ENCODE results near the gene PLEKHA1. TPM values are rescaled to one million over a fixed set of nuclear protein-coding genes. Genes with fewer than 3 reads are reported as not detected.

The PLEKHA1 gene
- total and polyA plus RNA-seq, 2 donors (not counting 3 experiments of a cell fraction or from before 2014, with no cell fraction given), result 21.6 to 58.8 TPM

- ChIA-PET CTCF (interaction anchor here (1.7 kb wide), 1 partner anchor 18 kb away, joined by 5 read pairs; no protein-coding TSS in a partner anchor), POLR2A (no interaction called here)
- dilution Hi-C loops (cut with MboI; ENCODE audit: extremely low pct_ligation_motif_present, low sequenced_read_pairs), result no loop called here
Measured at GRCh38 chr10:122417667-122418066, 43.2 kb downstream of the PLEKHA1 start.

More at GRCh38 chr10:122417667-122418066, 43.2 kb downstream of the PLEKHA1 start:
- no peaks in the 10 kb centered on the region for H4K20me1 ChIP-seq (replicated peaks; ENCODE audit: control insufficient read depth, extremely low read depth, insufficient read depth, low read length)
- FAIRE-seq (no peak), DNase-seq (ENCODE audit: low read depth, low spot score) (no peak)
- no peak overlapping the region for H3K4me2 ChIP-seq (ENCODE audit: insufficient read depth, low read length)
- H3K4me1 ChIP-seq (ENCODE audit: control insufficient read depth, extremely low read depth, insufficient read depth, low read length), result no peaks in the 10 kb centered on the region
- H2AFZ ChIP-seq (ENCODE audit: low read depth, low read length), result no peak overlapping the region
- H3K9me1 ChIP-seq (replicated peaks; ENCODE audit: control insufficient read depth, extremely low read depth, insufficient read depth, low read length), result no peaks in the 10 kb centered on the region
- intact Hi-C loops (cut with micrococcal nuclease), result no loop called here
- H3K4me3 ChIP-seq (replicated peaks in 1 of 3; ENCODE audit: insufficient read depth in 1 of 3, low read depth in 1 of 3, low read length in 3 of 3), result no peak overlapping the region
- no peaks in the 10 kb centered on the region for H3K9me3 ChIP-seq (replicated peaks; ENCODE audit: control insufficient read depth, insufficient read depth, low read length)
- no TSS peak for BruUV-seq (replicated peaks)
- TF ChIP-seq POLR2AphosphoS5 (IDR thresholded peaks at IDR 0.05; ENCODE audit: insufficient read depth, low read depth, low read length) (no peak), MAX (IDR thresholded peaks at IDR 0.05; ENCODE audit: insufficient read depth, insufficient read length) (no peak), EZH2 (IDR thresholded peaks at IDR 0.05; ENCODE audit: borderline replicate concordance, low read depth, low read length, severe bottlenecking) (no peak), FOS (IDR thresholded peaks at IDR 0.05; ENCODE audit: borderline replicate concordance, insufficient read depth, low read length) (no peak), JUN (IDR thresholded peaks at IDR 0.05; ENCODE audit: borderline replicate concordance, insufficient read depth, insufficient read length, low read depth) (no peak), MYC (IDR thresholded peaks at IDR 0.05; ENCODE audit: low read depth, low read length) (no peak), POLR2A (IDR thresholded peaks at IDR 0.05; ENCODE audit: low read depth, low read length) (no peak), GATA2 (IDR thresholded peaks at IDR 0.05; ENCODE audit: insufficient read depth, insufficient read length, low read depth, low read length) (no peak), CTCF (IDR thresholded peaks at IDR 0.05; ENCODE audit: extremely low read depth in 1 of 2, insufficient read depth in 1 of 2, low read depth in 1 of 2, low read length in 2 of 2) (no peak)
- H3K36me3 ChIP-seq (ENCODE audit: control insufficient read depth in 2 of 2, extremely low read depth in 1 of 2, insufficient read depth in 2 of 2, low read length in 2 of 2), result peaks cover 7 to 26% of the 10 kb centered on the region in 2 experiments
- H3K9ac ChIP-seq (replicated peaks; ENCODE audit: extremely low read depth, insufficient read depth, low read length), result no peak overlapping the region
- no peak overlapping the region for H3K27ac ChIP-seq (ENCODE audit: insufficient read depth, low read depth, low read length)
- no peaks in the 10 kb centered on the region for H3K79me2 ChIP-seq (ENCODE audit: control insufficient read depth, insufficient read depth, low read length)
- no peaks in the 10 kb centered on the region for H3K27me3 ChIP-seq (ENCODE audit: control insufficient read depth in 2 of 2, insufficient read depth in 2 of 2, low read length in 2 of 2)
